ENCODE results near the gene TBCK.
"Not testable (repeated sequence)": the region's sequence is repeated elsewhere in the genome, so short reads cannot be mapped to it uniquely, and the experiment has no call there.

Gene TBCK

DNA sequence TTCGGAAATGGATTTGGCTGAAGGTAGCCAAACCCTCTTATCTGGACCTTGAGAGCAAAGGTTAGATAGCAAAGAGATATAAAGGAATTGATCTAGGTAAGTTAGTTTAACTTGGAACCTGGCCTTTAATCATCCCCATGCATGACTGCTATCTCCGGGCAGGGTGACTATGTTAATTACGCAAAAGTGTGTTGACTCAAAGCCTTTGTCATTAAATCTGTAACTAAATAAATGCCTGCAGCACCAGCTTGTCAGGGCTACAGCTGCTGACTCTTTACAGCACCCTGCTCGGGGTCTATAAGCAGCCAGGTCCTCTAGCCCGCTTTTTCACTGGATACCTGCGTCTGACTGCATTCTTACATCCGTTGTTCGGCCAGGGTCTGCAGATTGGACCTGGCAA is 201.7 kb downstream of the TBCK start:
- no peak for DNase-seq (ENCODE audit: low read depth)

DNA sequence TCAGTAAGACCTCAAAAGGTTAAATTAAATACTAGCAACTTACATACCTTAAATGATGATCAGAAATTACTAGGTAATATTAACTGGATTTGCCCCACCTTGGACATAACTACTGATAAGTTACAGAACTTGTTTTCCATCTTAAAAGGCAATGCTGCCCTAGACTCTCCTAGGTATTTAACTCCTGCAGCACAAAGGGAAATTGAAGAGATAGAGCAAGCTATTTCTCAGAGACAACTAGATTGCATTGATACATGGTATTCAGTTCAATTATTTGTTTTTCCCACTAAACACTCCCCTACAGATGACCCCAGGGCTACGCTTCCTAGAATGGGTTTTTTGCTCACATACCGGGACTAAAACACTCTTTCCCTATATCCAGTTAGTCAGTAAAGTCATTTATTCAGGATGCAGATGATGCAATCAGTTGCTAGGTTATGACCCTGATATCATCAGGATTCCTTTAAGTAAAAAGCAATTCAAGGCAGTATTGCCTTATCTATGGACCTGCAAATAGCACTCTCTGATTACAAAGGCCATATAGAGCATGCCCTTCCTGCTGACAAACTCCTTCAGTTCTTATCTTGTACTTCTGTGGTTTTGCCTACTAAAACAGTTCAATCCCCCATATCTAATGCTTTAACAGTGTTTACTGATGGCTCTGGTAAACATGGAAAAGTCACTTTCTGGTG is 204.1 kb downstream of the TBCK start:
- not testable (repeated sequence) for DNase-seq (ENCODE audit: low read depth)

DNA sequence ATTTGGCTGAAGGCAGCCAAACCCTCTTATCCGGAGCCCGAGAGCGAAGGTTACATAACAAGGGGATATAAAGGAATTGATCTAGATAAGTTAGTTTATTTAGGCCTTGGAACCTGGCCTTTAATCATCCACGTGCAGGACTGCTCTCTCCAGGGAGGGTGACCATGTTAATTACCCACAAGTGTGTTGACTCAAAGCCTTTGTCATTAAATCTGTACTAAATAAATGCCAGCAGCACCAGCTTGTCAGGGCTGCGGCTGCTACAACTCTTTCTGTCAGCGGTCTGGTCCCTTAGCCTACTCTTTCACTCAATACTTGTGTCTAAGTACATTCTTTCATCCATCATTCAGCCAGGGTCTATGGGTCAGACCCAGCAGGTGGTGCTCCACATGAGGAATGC is 206.1 kb downstream of the TBCK start:
- DNase-seq (ENCODE audit: low read depth): no peak

DNA sequence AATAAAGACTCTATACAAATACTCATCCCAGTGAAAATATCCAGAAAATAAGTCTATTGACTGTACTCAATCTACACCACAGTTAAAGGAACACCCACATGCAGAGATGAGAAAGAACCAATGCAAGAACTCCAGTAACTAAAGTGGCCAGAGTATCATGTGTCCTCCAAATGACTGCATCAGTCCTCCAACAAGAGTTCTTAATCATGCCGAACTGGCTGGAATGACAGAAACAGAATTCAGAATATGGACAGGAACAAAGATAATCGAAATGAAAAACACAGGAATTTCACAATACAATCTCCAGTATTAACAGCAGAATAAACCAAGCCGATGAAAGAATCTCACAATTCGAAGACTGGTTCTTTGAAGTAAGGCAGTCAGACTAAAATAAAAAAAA is 210.3 kb downstream of the TBCK start:
- DNase-seq (ENCODE audit: low read depth): no peak

DNA sequence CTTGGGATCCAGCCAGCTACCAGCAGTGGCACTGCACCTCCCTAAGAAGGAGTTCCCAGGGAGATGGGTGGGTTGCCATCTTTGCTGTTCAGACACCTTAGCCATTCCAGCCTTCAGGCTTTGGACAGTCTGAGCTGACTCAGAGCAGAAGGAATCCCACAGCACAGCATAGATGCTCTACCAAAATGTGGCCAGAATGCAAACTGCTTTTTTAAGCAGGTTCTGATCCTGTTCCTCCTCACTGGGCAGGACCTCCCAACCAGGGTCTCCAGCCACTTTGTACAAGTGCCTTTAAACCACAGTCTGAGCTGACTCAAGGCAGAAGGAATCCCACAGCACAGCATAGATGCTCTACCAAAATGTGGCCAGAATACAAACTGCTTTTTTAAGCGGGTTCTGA is 211.7 kb downstream of the TBCK start:
- no peak for DNase-seq (ENCODE audit: low read depth)

DNA sequence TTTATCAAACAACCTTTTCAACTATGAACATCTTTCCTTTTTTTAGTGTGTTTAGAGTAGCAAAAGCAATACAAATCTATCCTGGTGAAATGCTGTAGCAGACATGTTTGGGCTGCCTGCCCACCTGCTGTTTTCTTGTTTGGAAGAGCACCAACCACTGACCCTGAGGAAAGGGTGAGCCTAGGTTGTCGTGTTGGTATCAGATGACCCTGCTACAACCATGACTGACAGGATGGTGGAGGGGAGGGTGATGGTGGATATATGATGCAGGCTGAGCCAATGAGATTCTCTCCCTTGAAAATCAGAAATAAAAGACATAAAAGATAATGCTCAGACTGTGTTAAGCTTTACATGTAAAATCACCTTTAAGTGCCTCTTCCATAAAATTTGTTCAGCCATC is 219.6 kb downstream of the TBCK start:
- DNase-seq (ENCODE audit: low read depth): no peak

DNA sequence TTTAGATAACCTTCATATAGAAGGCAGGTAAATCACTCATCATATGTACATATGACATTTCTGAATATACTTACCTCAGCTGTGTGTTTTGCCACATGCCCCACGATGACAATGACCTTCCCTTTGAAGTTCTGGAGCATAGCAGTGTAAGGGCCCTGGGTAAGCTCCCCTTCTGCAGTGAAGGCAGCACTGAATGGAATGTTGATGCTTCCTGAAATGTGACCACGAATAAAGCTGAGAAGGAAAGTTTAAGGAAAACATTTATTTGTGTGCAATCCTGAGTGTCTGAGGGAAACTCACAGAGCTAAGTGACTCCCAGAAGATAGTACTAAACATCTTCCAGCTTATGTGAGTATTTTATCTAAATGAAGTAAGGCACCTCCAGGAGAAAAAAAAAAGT is 220.6 kb downstream of the TBCK start:
- no peak for DNase-seq (ENCODE audit: low read depth)

DNA sequence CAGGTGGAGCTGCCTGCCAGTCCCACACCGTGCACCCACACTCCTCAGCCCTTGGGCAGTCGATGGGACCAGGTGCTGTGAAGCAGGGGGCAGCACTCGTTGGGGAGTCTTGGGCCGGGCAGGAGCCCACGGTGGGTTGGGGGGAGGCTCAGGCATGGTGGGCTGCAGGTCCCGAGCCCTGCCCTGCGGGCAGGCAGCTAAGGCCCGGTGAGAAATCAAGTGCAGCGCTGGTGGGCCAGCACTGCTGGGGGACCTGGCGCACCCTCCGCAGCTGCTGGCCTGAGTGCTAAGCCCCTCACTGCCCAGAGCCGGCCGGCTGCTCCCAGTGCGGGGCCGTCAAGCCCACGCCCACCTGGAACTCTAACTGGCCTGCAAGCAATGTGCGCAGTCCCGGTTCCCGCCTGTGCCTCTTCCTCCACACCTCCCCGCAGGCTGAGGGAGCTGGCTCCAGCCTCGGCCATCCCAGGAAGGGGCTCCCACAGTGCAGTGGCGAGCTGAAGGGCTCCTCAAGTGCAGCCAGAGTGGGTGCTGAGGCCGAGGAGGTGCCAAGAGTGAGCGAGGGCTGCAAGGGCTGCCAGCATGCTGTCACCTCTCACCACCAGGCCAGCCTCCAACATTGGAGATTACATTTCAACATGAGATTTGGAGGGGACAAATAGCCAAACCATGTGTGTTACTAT is 223.5 kb downstream of the TBCK start:
- DNase-seq (ENCODE audit: low read depth): no peak

DNA sequence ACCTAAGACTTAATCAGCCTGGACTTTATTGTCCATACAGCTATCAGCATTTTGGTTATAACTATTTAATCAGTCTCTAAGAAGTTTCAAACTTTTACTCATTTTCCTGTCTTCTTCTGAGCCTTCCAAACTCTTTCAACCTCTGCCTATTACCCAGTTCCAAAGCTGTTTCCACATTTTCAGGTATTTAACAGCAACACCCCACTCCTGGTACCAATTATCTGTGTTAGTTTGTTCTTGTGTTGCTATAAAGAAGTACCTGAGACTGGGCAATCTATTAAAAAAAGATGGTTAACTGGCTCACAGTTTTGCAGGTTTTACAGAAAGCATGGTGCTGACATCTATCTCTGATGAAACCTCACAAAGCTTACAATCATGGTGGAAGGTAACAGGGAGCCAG is 225.2 kb downstream of the TBCK start:
- no peak for DNase-seq (ENCODE audit: low read depth)

DNA sequence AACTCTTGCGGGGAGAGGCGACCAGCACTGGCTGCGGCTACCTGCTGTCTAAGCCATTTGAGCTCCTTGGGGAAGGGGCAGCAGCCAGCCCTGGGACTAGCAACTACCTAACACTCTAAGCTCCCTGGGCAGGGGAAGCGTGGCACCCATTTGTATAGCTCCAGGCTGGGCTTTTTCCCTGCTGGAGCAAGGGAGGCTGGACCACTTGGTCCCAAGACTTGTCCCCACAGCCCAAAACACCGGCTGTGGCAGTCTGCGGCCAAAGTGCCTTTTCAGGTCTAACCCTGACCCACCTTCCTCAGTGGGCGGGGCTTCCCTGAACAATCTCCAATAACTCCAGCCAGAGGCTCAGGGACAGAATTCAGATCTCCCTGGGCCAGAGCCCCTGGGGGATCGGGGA is 232.9 kb downstream of the TBCK start:
- DNase-seq (ENCODE audit: low read depth): no peak

DNA sequence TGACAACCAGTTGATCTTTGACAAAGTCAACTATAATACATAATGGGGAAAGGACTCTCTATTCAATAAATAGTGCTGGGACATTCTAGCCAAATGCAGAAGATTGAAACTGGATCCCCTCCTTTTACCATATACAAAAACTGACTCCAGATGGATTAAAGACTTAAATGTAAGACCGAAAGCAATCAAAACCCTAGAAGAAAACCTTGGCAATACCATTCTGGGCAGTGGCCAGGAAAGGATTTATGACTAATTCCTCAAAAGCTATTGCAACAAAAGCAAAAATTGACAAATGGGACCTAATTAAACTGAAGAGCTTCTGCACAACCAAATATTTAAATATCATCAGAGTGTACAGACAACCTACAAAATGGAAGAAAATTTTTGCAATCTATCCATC is 235.6 kb downstream of the TBCK start:
- no peak for DNase-seq (ENCODE audit: low read depth)

DNA sequence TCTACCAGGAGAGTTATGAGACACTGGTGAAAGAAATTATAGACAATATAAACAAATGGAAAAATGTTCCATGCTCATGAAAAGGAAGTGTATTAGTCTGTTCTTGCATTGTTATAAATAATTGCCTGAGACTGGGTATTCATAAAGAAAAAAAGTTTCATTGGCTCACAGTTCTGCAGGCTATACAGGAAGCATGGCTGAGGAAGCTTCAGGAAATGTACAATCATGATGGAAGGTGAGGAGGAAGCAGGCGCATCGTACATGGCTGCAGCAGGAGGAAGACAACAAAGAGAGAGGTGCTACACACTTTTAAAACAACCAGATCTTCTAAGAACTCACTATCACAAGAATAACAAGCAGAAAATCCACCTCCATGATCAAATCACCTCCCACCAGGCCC is 236.4 kb downstream of the TBCK start:
- no peak for DNase-seq (ENCODE audit: low read depth)

DNA sequence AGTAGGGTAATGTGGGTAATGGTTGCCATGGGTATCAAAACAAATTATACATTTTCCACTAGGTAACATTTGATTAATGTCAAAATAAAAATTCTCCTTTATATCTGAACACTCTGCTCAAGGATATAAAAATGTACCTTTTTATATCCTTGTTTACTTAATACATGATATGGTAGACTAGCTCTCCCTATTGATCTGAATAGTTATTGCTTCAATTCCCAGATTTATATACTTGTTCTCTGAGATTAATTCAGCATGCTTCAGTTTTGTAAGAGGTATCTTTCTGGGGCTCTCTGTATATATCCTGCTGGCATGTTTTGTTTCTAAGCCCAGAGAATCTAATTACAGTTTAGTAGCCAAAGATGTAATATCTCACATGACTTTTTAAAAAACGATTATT is 251.0 kb downstream of the TBCK start:
- DNase-seq (ENCODE audit: low read depth): no peak

DNA sequence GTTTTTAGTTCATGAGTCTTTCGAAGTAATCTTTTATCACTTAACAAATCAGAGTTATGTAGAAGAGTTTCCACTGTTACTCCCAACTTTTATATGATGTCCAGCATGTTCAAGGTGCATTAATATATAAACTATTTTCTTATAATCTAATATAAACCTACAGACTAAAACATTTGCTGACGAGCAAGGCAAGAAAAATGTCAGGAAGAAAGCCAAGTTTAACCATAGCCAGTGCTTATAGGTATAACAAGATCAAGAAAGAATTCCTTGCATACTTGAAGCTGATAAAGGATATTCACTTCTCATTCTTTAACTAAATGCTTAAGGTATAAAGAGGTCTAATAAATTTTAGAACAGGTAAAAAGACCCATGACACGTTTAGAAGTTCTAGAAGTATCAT is 253.0 kb downstream of the TBCK start:
- no peak for DNase-seq (ENCODE audit: low read depth)

DNA sequence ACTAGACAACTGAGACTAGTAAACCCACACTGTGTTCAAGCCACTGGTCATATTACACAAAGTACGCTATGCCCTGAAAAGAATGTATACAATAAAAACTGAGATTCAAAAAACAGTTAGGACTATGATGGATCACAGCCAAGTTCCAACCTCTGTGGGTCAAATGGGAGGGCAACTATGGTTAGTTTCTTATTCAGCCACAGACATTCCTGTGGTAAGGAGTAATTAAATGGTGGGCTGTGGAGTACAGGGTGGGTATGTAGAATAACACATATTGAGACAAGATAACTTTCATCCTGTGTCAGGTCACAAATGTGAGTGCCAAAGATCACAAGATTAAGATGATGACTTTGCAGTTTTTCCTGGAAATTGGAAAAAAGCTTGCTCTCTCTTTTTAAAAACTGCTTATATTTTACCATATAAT is 253.5 kb downstream of the TBCK start:
- DNase-seq (ENCODE audit: low read depth): peak; percentile 56

DNA sequence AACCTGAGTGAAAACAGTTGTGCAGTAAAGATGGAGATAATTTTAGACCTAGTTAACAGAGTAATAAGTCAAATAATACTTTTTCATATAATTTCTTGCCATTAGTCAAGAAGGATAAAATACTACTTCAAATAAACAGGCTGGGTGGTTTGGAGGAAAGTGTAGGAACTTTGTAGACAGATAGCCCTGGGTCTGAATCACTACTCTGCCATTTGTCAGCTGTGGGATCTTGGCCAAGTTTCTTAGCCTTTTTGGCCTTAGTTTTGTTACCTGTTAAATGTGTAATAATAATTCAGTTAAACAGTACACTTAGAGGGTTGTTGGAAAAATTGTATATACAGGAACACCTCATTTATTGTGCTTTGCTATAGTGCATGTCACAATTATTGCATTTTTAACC is 257.1 kb downstream of the TBCK start:
- no peak for DNase-seq (ENCODE audit: low read depth)

DNA sequence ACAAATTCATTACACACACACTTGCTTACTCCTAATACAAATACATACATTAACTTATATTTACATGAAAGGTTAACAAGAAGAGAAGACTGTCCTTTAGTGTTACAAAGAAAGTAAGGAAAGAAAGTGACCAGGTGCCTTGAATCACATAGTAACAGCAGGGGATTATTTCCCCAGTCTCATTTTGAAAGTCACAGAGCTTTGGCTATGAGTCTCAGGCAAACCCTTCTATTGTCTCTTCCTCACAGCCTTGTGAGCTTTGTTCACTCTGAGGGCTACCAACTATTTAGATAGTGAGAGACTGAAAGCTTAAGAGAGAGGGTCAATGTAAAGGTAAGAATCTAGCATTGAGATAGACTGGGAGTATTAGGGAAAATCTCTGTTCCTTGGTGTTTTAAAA is 259.1 kb downstream of the TBCK start:
- no peak for DNase-seq (ENCODE audit: low read depth)

DNA sequence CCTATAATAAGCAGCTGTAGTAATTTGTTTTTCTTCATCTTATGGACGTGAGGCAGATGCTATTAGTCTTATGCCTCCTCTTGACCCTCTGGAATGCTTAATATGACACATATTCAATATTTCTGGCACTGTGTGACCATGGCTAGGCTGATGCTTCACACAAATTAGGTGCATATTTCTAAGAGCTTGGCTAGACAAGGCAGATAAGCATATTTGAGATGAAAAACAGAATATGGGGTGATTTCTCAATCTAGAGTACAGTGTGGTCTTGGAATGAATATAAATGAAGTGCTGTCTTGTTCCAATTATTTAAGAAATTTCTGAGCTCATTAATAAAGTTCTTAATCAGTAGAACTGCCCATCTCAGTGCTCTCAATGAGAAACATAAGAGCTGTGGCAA is 264.5 kb downstream of the TBCK start:
- DNase-seq (ENCODE audit: low read depth): no peak

DNA sequence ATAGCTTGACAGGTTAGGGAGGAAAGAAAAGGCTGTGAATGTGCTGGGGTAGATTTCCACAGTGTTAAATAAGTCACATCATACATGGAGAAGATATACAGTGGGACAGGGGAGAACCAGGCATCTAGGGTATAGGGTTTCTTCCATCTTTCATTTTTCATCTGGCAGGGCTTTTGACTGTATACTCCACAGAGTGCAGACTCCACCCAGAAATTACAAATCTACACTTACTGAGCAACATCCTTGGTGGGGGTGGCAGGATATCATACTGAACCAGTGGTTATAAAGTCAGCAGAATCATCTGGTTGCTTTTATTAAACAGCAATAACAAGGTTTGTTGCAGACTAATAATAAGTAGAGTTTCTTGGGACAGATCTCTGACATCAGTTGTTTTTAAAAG is 266.5 kb downstream of the TBCK start:
- DNase-seq (ENCODE audit: low read depth): no peak

DNA sequence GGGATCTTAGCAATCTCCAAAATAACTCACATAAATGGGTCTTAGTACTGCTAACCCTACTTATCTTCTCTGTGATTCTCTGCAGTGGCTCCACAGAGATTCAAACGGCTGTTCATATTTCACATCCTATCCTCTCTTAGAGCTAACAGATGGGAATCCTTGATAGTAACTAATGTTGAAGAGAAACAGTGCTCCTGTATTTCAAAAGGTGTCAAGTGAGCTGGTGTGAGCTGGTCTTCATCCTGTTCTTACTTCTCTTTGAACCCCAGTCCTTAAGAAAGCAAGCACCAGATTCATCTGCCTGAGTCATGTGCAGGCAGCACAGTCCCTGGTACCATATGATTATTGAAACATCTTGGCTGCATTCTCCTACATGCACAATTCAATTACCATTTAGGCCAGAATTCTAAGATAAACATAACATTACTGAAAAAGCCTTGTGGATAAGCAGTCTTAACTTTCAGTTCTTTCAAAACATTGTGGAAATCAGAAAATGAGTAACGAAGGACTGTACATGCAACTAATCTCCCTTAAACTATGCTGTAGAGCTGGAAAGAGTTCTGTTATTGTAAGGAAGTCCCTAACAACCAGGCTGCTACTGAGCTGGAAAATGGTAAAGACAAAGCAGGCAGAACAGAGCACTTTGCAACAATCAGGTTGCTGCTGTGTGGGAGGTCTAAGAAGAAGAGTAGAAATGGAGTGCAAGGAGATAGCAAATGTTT is 267.6 kb downstream of the TBCK start:
- DNase-seq (ENCODE audit: low read depth): no peak

DNA sequence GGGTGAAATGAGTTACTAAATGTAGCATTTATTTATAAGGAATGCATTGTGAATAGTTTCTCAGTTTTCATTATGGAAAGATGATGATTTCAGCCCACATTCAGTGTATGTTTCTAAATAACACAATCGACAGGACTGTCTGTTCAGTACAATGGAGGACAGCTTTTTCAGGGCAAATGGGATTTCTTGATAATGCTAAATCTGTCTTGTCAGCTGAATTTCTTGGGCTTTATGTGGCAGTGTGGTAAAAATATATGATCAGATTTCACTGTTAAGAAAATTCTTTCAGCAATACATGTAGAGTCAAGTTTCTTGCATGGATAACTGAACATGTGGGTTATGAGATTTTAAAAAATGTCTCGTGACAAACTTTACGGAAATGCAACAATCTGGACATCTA is 269.9 kb downstream of the TBCK start:
- no peak for DNase-seq (ENCODE audit: low read depth)

DNA sequence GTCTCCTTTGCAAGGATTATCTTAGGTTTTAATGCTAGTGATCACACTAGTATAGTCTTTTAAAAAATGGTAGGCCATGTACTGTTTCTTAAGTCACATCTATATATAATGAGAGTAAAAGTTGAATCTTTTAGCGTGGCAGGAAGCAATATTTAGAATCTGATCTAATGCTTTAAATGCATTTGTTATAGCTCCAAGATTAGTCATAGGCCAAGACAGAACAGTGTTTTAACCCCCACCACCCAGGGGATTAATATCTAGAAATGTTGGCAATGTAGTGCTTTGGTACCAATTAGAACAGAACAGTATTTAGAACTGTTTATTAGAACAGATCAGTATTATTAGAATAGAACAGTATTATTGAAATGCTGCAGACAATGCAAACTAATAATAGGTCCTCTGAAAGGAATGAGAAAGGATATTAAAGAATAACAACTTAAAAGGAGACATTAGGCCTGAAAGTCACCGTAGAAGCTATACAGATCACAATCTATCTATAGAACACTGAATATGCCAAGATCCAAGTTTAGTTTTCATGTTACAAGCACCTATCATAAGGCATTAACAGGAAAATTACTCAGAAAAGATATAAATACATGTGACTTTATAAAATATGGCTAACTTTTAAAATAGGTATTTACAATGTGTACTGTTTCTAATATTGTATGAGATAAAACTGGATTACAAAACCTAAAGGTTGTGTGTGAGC is 274.6 kb downstream of the TBCK start:
- no peak for DNase-seq (ENCODE audit: low read depth)

DNA sequence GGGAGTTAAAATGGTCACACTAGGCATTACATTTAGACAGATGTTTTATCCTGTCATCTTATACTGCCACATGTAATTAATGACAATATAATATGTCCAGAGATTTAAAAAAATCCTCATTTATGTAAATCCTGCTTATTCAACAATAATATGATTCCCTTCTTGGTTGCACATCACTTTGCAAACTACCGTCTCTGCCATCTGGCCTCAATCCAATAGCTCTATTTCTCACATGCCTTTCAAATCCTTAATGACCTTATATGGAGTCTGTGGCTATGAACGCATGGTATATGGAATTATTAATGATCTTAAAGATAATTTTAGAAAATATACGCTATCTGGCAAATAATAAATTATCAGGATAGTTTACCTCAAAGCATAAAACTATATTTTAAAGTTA is 276.2 kb downstream of the TBCK start:
- no peak for DNase-seq (ENCODE audit: low read depth)

Measured in HS-5 (cell line).